T-cell (primary cell): ENCODE results near the gene OR8H2. TPM values are rescaled to one million over a fixed set of nuclear protein-coding genes. Genes with fewer than 3 reads are reported as not detected.
"Not testable (repeated sequence)": the region's sequence is repeated elsewhere in the genome, so short reads cannot be mapped to it uniquely, and the experiment has no call there.

Experiments used
- ATAC-seq, 4 experiments: fragments of 200-7000 bp in 3 of 4; fragments of 150-1000 bp in 1 of 4; cut with Tn5 transposase; replicated peaks in 1 of 4; 1 replicate in 3 of 4; 2 replicates in 1 of 4; pipeline ENCODE4 v1.10.0; 2021; ENCODE audit warnings: moderate library complexity in 3 of 4, mild to moderate bottlenecking in 2 of 4, moderate number of reproducible peaks in 1 of 4
- CTCF ChIA-PET, 2 donors: fragments of 300-600 bp; sonication (Branson Sonifier 250); formaldehyde crosslinking; loops; one replicate each; lab custom pipeline; 2022; ENCODE audit warnings: antibody characterized with exemption in 2 of 2; lab: Charles Lee
- POLR2A ChIA-PET, 2 donors: fragments of 300-600 bp; sonication (Branson Sonifier 250); formaldehyde crosslinking; loops; one replicate each; lab custom pipeline; 2022; ENCODE audit warnings: antibody characterized with exemption in 2 of 2; lab: Charles Lee
- DNase-seq, 35 experiments: peaks; one replicate each; pipeline versions ENCODE4 v3.0.0 to v3.0.0-alpha.2; 2013 to 2023
- H3K27ac ChIP-seq: one replicate; pipeline ENCODE4 v1.5.1; 2013; ENCODE audit warnings: low read length
- H3K27me3 ChIP-seq, 2 experiments: replicated peaks in 1 of 2; 1 replicate in 1 of 2; 2 replicates in 1 of 2; pipeline versions ENCODE4 v1.6.1 to v1.7.0; 2013; ENCODE audit warnings: low read length in 1 of 2, mixed read lengths in 1 of 2; ENCODE audit not compliant: control insufficient read depth in 2 of 2, insufficient read depth in 2 of 2; ENCODE audit errors: extremely low read depth in 1 of 2
- H3K36me3 ChIP-seq, 2 donors: 1 replicate in 1 of 2; 2 replicates in 1 of 2; pipeline versions ENCODE4 v1.6.1 to v1.7.0; 2013; ENCODE audit warnings: low read length in 1 of 2; ENCODE audit not compliant: control insufficient read depth in 2 of 2, insufficient read depth in 1 of 2; ENCODE audit errors: extremely low read depth in 1 of 2
- H3K4me1 ChIP-seq, 2 experiments: 1 replicate in 1 of 2; 2 replicates in 1 of 2; pipeline versions ENCODE4 v1.6.1 to v1.7.0; 2013; ENCODE audit warnings: low read length in 2 of 2, mixed read lengths in 1 of 2; ENCODE audit not compliant: insufficient read depth in 2 of 2, control insufficient read depth in 1 of 2; ENCODE audit errors: extremely low read depth in 1 of 2
- H3K4me3 ChIP-seq, 2 donors: 1 replicate in 1 of 2; 2 replicates in 1 of 2; pipeline versions ENCODE4 v1.5.1 to v1.7.0; 2013; ENCODE audit warnings: mild to moderate bottlenecking in 2 of 2, low read length in 1 of 2, moderate library complexity in 1 of 2; ENCODE audit not compliant: control insufficient read depth in 1 of 2; ENCODE audit errors: extremely low read depth in 1 of 2
- H3K9me3 ChIP-seq: 2 replicates; pipeline ENCODE4 v1.7.0; 2013
- H3K27ac Mint-ChIP-seq, 2 donors: one replicate each; pipeline ENCODE4 v1.8.0; 2020 to 2021; ENCODE audit warnings: mild to moderate bottlenecking in 2 of 2, mixed read lengths in 2 of 2
- H3K27me3 Mint-ChIP-seq, 2 donors: one replicate each; pipeline ENCODE4 v1.8.0; 2021 to 2022; ENCODE audit warnings: mixed read lengths in 2 of 2
- H3K36me3 Mint-ChIP-seq: one replicate; pipeline ENCODE4 v1.8.0; 2021; ENCODE audit warnings: mixed read lengths
- H3K4me1 Mint-ChIP-seq, 3 donors: one replicate each; pipeline ENCODE4 v1.8.0; 2020 to 2022; ENCODE audit warnings: mixed read lengths in 3 of 3, mild to moderate bottlenecking in 1 of 3
- H3K4me3 Mint-ChIP-seq, 3 donors: one replicate each; pipeline ENCODE4 v1.8.0; 2020 to 2022; ENCODE audit warnings: mild to moderate bottlenecking in 3 of 3, mixed read lengths in 3 of 3, moderate library complexity in 3 of 3
- H3K9me3 Mint-ChIP-seq, 3 donors: one replicate each; pipeline ENCODE4 v1.8.0; 2020 to 2022; ENCODE audit warnings: mixed read lengths in 3 of 3
- WGBS: methylation state at CpG from one replicate; pipeline ENCODE4 v1.1.5; 2013; ENCODE audit warnings: missing lambda C conversion rate; ENCODE audit not compliant: insufficient coverage; 5-methylcytosine and 5-hydroxymethylcytosine counted together
- total RNA-seq, 35 experiments: library from RNA in 6 of 35; stranded (reverse) in 6 of 35; fragments of 120-200 nt in 1 of 35; gene quantifications; one replicate each; pipeline versions ENCODE4 v1.2.1 to v1.2.4 and lab custom pipeline; 2013 to 2026

Gene OR8H2
- total RNA-seq, 5 donors from 2014 or later (not counting 1 experiment from before 2014, with no cell fraction given): not detected

GRCh38 chr11:56093008-56093407, 10.5 kb upstream of the OR8H2 start, which contains the start of gene OR8I2:
Gene OR8I2 (plus strand): TSS chr11:56093308. CDS start chr11:56093308, 0 bp downstream.
- DNase-seq: no peak
- Mint-ChIP-seq H3K27ac (no peak within 1 kb of the TSS), H3K9me3 (peaks cover 14 to 19% (median 17%) of the 10 kb centered on the region in 3 donors), H3K36me3 (no peaks in the 10 kb centered on the region), H3K4me3 (no peak within 1 kb of the TSS), H3K27me3 (no peaks in the 10 kb centered on the region), H3K4me1 (no peaks in the 10 kb centered on the region)
- no peaks in the 10 kb centered on the region for H3K36me3 ChIP-seq
- ATAC-seq: no peak
- no peaks in the 10 kb centered on the region for H3K9me3 ChIP-seq
- no peak within 1 kb of the TSS for H3K4me3 ChIP-seq
- H3K4me1 ChIP-seq: no peaks in the 10 kb centered on the region
- CTCF ChIA-PET: no interaction called here
- H3K27me3 ChIP-seq: no peaks in the 10 kb centered on the region
- POLR2A ChIA-PET: no interaction called here
- 87% methylated on average over 1 of the region's 3 CpGs for WGBS
- H3K27ac ChIP-seq: no peak within 1 kb of the TSS

- ChIA-PET POLR2A (no interaction called here), CTCF (no interaction called here)
- Histone ChIP-seq H3K36me3 (no peaks in the 10 kb centered on the region), H3K4me1 (no peaks in the 10 kb centered on the region), H3K27me3 (no peaks in the 10 kb centered on the region), H3K4me3 (no peak within 1 kb of the TSS), H3K9me3 (no peaks in the 10 kb centered on the region), H3K27ac (no peak within 1 kb of the TSS)
- Mint-ChIP-seq H3K4me3 (no peak within 1 kb of the TSS), H3K4me1 (no peaks in the 10 kb centered on the region), H3K9me3 (peaks cover 12 to 16% (median 12%) of the 10 kb centered on the region in 3 donors), H3K36me3 (no peaks in the 10 kb centered on the region), H3K27me3 (no peaks in the 10 kb centered on the region), H3K27ac (no peak within 1 kb of the TSS)
- WGBS: no CpG with 5 or more reads among the region's 6 CpGs
- DNase-seq: no peak
- no peak for ATAC-seq
These were observed 18.6 kb downstream of the OR8H2 start, which contains the start of gene OR8H3 for GRCh38 chr11:56122073-56122472. Gene OR8H3 (plus strand): TSS chr11:56122373. CDS start chr11:56122373, 0 bp downstream.

- no peaks in the 10 kb centered on the region for H3K36me3 Mint-ChIP-seq
- H3K4me3 Mint-ChIP-seq: no peak within 1 kb of the TSS
- DNase-seq (no peak), ATAC-seq (no peak)
- no peaks in the 10 kb centered on the region for H3K4me1 ChIP-seq
- peaks cover 18 to 23% (median 23%) of the 10 kb centered on the region in 3 donors for H3K9me3 Mint-ChIP-seq
- H3K27me3 Mint-ChIP-seq: no peaks in the 10 kb centered on the region
- no peaks in the 10 kb centered on the region for H3K9me3 ChIP-seq
- no peaks in the 10 kb centered on the region for H3K27me3 ChIP-seq
- H3K4me3 ChIP-seq: no peak within 1 kb of the TSS
- no peaks in the 10 kb centered on the region for H3K36me3 ChIP-seq
- ChIA-PET POLR2A (no interaction called here), CTCF (no interaction called here)
- no peak within 1 kb of the TSS for H3K27ac Mint-ChIP-seq
- no peak within 1 kb of the TSS for H3K27ac ChIP-seq
- H3K4me1 Mint-ChIP-seq: no peaks in the 10 kb centered on the region
These were observed 36.7 kb downstream of the OR8H2 start, which contains the start of gene OR8J3 for GRCh38 chr11:56140151-56140661. Gene OR8J3 (minus strand): TSS chr11:56140201. CDS start chr11:56137718, 2,483 bp downstream.

- H3K4me3 Mint-ChIP-seq, H3K4me1 Mint-ChIP-seq, ATAC-seq, H3K27me3 ChIP-seq, H3K4me1 ChIP-seq, H3K36me3 Mint-ChIP-seq, POLR2A ChIA-PET, H3K27ac Mint-ChIP-seq, H3K36me3 ChIP-seq, H3K27me3 Mint-ChIP-seq, DNase-seq, H3K9me3 ChIP-seq, CTCF ChIA-PET, H3K4me3 ChIP-seq, H3K27ac ChIP-seq: not testable (repeated sequence)
- peaks cover 12 to 25% (median 13%) of the 10 kb centered on the region in 3 donors for H3K9me3 Mint-ChIP-seq
- WGBS: no CpG with 5 or more reads among the region's 30 CpGs
These were observed 40.2 kb downstream of the OR8H2 start for GRCh38 chr11:56143681-56144080.

- no peak overlapping the region for H3K27ac ChIP-seq
- Mint-ChIP-seq H3K36me3 (no peaks in the 10 kb centered on the region), H3K9me3 (peaks cover 9 to 46% (median 27%) of the 10 kb centered on the region in 3 donors), H3K27ac (no peak overlapping the region), H3K4me1 (no peaks in the 10 kb centered on the region), H3K4me3 (no peak overlapping the region), H3K27me3 (no peaks in the 10 kb centered on the region)
- ChIA-PET CTCF (no interaction called here), POLR2A (no interaction called here)
- H3K9me3 ChIP-seq: no peaks in the 10 kb centered on the region
- DNase-seq: no peak
- H3K4me3 ChIP-seq: no peak overlapping the region
- H3K27me3 ChIP-seq: no peaks in the 10 kb centered on the region
- WGBS: no CpG with 5 or more reads among the region's 1 CpG
- no peaks in the 10 kb centered on the region for H3K4me1 ChIP-seq
- ATAC-seq: no peak
- H3K36me3 ChIP-seq: no peaks in the 10 kb centered on the region
These were observed 47.9 kb downstream of the OR8H2 start for GRCh38 chr11:56151376-56151775.

- no peaks in the 10 kb centered on the region for H3K4me1 Mint-ChIP-seq
- H3K27ac Mint-ChIP-seq: no peak overlapping the region
- no peak overlapping the region for H3K4me3 Mint-ChIP-seq
- 88% methylated on average over 15 of the region's 15 CpGs for WGBS
- H3K9me3 ChIP-seq: no peaks in the 10 kb centered on the region
- POLR2A ChIA-PET: no interaction called here
- no peaks in the 10 kb centered on the region for H3K36me3 ChIP-seq
- DNase-seq: no peak
- H3K4me3 ChIP-seq: no peak overlapping the region
- H3K27ac ChIP-seq: no peak overlapping the region
- H3K27me3 ChIP-seq: no peaks in the 10 kb centered on the region
- no peaks in the 10 kb centered on the region for H3K36me3 Mint-ChIP-seq
- peaks cover 17 to 48% (median 33%) of the 10 kb centered on the region in 3 donors for H3K9me3 Mint-ChIP-seq
- CTCF ChIA-PET: no interaction called here
- no peaks in the 10 kb centered on the region for H3K27me3 Mint-ChIP-seq
- ATAC-seq: no peak
- no peaks in the 10 kb centered on the region for H3K4me1 ChIP-seq
These were observed 48.8 kb downstream of the OR8H2 start for GRCh38 chr11:56152333-56152732.
